Left ventricle myocardium inferior (tissue), 1 donor: ENCODE measurements around the gene DNER. TPM values are rescaled to one million over a fixed set of nuclear protein-coding genes. Genes with fewer than 3 reads are reported as not detected.
"Not testable (repeated sequence)": the region's sequence is repeated elsewhere in the genome, so short reads cannot be mapped to it uniquely, and the experiment has no call there.

ENCODE experiments used
- DNase-seq: peaks from one replicate; pipeline ENCODE4 v3.0.0-alpha.2; 2020
- H3K27ac ChIP-seq: fragments of 200-600 bp; replicated peaks from 2 replicates; pipeline ENCODE4 v1.8.0; 2021
- H3K27me3 ChIP-seq: fragments of 200-600 bp; 2 replicates; pipeline ENCODE4 v1.8.0; 2021; ENCODE audit warnings: low read depth
- H3K36me3 ChIP-seq: fragments of 200-600 bp; 2 replicates; pipeline ENCODE4 v1.8.0; 2021
- H3K4me1 ChIP-seq: fragments of 200-600 bp; 2 replicates; pipeline ENCODE4 v1.8.0; 2021
- H3K4me3 ChIP-seq: fragments of 200-600 bp; 2 replicates; pipeline ENCODE4 v1.8.0; 2021; ENCODE audit warnings: mild to moderate bottlenecking, moderate library complexity
- H3K9me3 ChIP-seq: fragments of 200-600 bp; replicated peaks from 2 replicates; pipeline ENCODE4 v1.8.0; 2021
- CTCF ChIP-seq: fragments of 200-600 bp; IDR thresholded peaks from 2 replicates; pipeline ENCODE4 v1.8.0; 2021; ENCODE audit warnings: antibody characterized with exemption, mild to moderate bottlenecking, borderline replicate concordance
- intact Hi-C: fragments of 100-400 bp; cut with micrococcal nuclease; formaldehyde crosslinking; loops from one replicate; pipeline ENCODE4 v1.11.0; 2022
- total RNA-seq: library from RNA; stranded (reverse); fragmentation: NEBNext Ultra II Directional; extraction: Animal tissue kit (Norgen Biotek cat#: 25700); gene quantifications from one replicate; pipeline ENCODE4 v1.2.1, GENCODE V29; 2021
- donor health status: DM: no; HTN: yes; CAD: no; lungs with severe emphysema.

The DNER gene
- total RNA-seq, 1 donor from 2014 or later = 2.3 TPM

- no peak overlapping the region for H3K27ac ChIP-seq
- H3K36me3 ChIP-seq = no peaks in the 10 kb centered on the region
- no peak for DNase-seq
- no peak for TF ChIP-seq CTCF
- intact Hi-C loops = no loop called here
- H3K27me3 ChIP-seq = no peaks in the 10 kb centered on the region
- no peaks in the 10 kb centered on the region for H3K9me3 ChIP-seq
- no peak overlapping the region for H3K4me3 ChIP-seq
- no peaks in the 10 kb centered on the region for H3K4me1 ChIP-seq
These were observed 192.8 kb downstream of the DNER start for GRCh38 chr2:229521576-229521975.

GRCh38 chr2:229520691-229521096 lies 193.7 kb downstream of the DNER start:
- DNase-seq = peak; percentile 37
- Histone ChIP-seq H3K27ac (no peak overlapping the region), H3K27me3 (no peaks in the 10 kb centered on the region), H3K9me3 (no peaks in the 10 kb centered on the region), H3K4me3 (no peak overlapping the region), H3K4me1 (no peaks in the 10 kb centered on the region), H3K36me3 (no peaks in the 10 kb centered on the region)
- no peak for TF ChIP-seq CTCF
- intact Hi-C loops = no loop called here

- no peak for DNase-seq
- Histone ChIP-seq H3K27ac (no peak overlapping the region), H3K4me3 (no peak overlapping the region), H3K36me3 (no peaks in the 10 kb centered on the region), H3K9me3 (no peaks in the 10 kb centered on the region), H3K4me1 (no peaks in the 10 kb centered on the region), H3K27me3 (no peaks in the 10 kb centered on the region)
- intact Hi-C loops = no loop called here
- no peak for TF ChIP-seq CTCF
These were observed 194.5 kb downstream of the DNER start for GRCh38 chr2:229519655-229520430.

- Histone ChIP-seq H3K27ac (no peak overlapping the region), H3K4me1 (no peaks in the 10 kb centered on the region), H3K27me3 (no peaks in the 10 kb centered on the region), H3K9me3 (no peaks in the 10 kb centered on the region), H3K36me3 (no peaks in the 10 kb centered on the region), H3K4me3 (no peak overlapping the region)
- intact Hi-C loops = no loop called here
- TF ChIP-seq CTCF = no peak
- DNase-seq = no peak
These were observed 200.0 kb downstream of the DNER start for GRCh38 chr2:229514273-229514895.

GRCh38 chr2:229511524-229511923 lies 202.8 kb downstream of the DNER start:
- DNase-seq = no peak
- Histone ChIP-seq H3K27me3 (no peaks in the 10 kb centered on the region), H3K27ac (no peak overlapping the region), H3K4me3 (no peak overlapping the region), H3K36me3 (no peaks in the 10 kb centered on the region), H3K9me3 (no peaks in the 10 kb centered on the region), H3K4me1 (no peaks in the 10 kb centered on the region)
- TF ChIP-seq CTCF = no peak
- intact Hi-C loops = no loop called here

GRCh38 chr2:229506699-229507098 lies 207.7 kb downstream of the DNER start:
- DNase-seq, H3K36me3 ChIP-seq, intact Hi-C loops, H3K4me1 ChIP-seq, H3K9me3 ChIP-seq, H3K27ac ChIP-seq, H3K4me3 ChIP-seq, H3K27me3 ChIP-seq: not testable (repeated sequence)
